H1 (cell line): ENCODE data around the gene SYNGR3. TPM values are rescaled to one million over a fixed set of nuclear protein-coding genes. Genes with fewer than 3 reads are reported as not detected.

Source experiments
- CTCF ChIA-PET: fragments of 300-600 bp; sonication (Branson Sonifier 250); formaldehyde crosslinking; loops from one replicate; lab custom pipeline; 2021; ENCODE audit not compliant: partially characterized antibody; lab: Charles Lee
- POLR2A ChIA-PET: fragments of 300-600 bp; sonication (Branson Sonifier 250); formaldehyde crosslinking; loops from one replicate; lab custom pipeline; 2021; ENCODE audit warnings: inconsistent platforms; ENCODE audit not compliant: partially characterized antibody; lab: Charles Lee
- DNase-seq, 2 experiments: peaks; one replicate each; pipeline versions ENCODE4 v3.0.0 to v3.0.0-alpha.2; 2010 to 2022; ENCODE audit warnings: low spot score in 2 of 2, low read depth in 1 of 2, mixed read lengths in 1 of 2
- FAIRE-seq: peaks from 2 replicates; lab custom pipeline; 2011; peaks lifted over from hg19 to GRCh38; lab: Jason Lieb, UNC
- H2AFZ ChIP-seq: 2 replicates; pipeline ENCODE4 v1.8.1; 2012; ENCODE audit warnings: low read length, inconsistent platforms
- H2AK5ac ChIP-seq: 2 replicates; pipeline ENCODE4 v1.6.1; 2013; ENCODE audit warnings: low read depth, low read length
- H2BK120ac ChIP-seq: replicated peaks from 2 replicates; pipeline ENCODE3; 2013; ENCODE audit warnings: low read depth, low read length, inconsistent platforms
- H2BK12ac ChIP-seq: 2 replicates; pipeline ENCODE4 v1.6.1; 2013; ENCODE audit warnings: low read depth, low read length
- H2BK15ac ChIP-seq: 2 replicates; pipeline ENCODE4 v1.6.1; 2013; ENCODE audit warnings: low read length
- H2BK20ac ChIP-seq: 2 replicates; pipeline ENCODE4 v1.6.1; 2013; ENCODE audit warnings: low read length
- H2BK5ac ChIP-seq: 2 replicates; pipeline ENCODE4 v1.6.1; 2013; ENCODE audit warnings: low read depth, low read length
- H3K14ac ChIP-seq: 2 replicates; pipeline ENCODE4 v1.6.1; 2013; ENCODE audit warnings: inconsistent platforms; ENCODE audit not compliant: insufficient read length
- H3K18ac ChIP-seq: 2 replicates; pipeline ENCODE4 v1.6.1; 2013; ENCODE audit warnings: low read length; ENCODE audit errors: extremely low read depth
- H3K23ac ChIP-seq: 2 replicates; pipeline ENCODE4 v1.6.1; 2013; ENCODE audit warnings: inconsistent platforms; ENCODE audit not compliant: insufficient read length
- H3K23me2 ChIP-seq: 2 replicates; pipeline ENCODE4 v1.6.1; 2013; ENCODE audit warnings: low read depth, low read length
- H3K27ac ChIP-seq: 2 replicates; pipeline ENCODE4 v1.6.1; 2011; ENCODE audit warnings: low read depth, low read length, inconsistent platforms
- H3K27me3 ChIP-seq, 4 experiments: replicated peaks in 1 of 4; 1 replicate in 1 of 4; 2 replicates in 3 of 4; pipeline versions ENCODE4 v1.6.1 to v1.8.1; 2011 to 2013; ENCODE audit warnings: low read length in 3 of 4, mild to moderate bottlenecking in 3 of 4, inconsistent platforms in 2 of 4, mixed read lengths in 2 of 4, moderate library complexity in 1 of 4; ENCODE audit not compliant: control insufficient read depth in 3 of 4, insufficient read depth in 3 of 4; ENCODE audit errors: extremely low read depth in 1 of 4
- H3K36me3 ChIP-seq, 4 experiments: 2 replicates each; pipeline versions ENCODE4 v1.6.1 to v1.8.1; 2011 to 2013; ENCODE audit warnings: mild to moderate bottlenecking in 4 of 4, low read length in 3 of 4, moderate library complexity in 2 of 4, control low read depth in 1 of 4, inconsistent platforms in 1 of 4; ENCODE audit not compliant: insufficient read depth in 4 of 4, control insufficient read depth in 2 of 4
- H3K4ac ChIP-seq: replicated peaks from 2 replicates; pipeline ENCODE3; 2013; ENCODE audit warnings: low read length, low read depth, mixed read lengths, inconsistent platforms; ENCODE audit not compliant: insufficient read length
- H3K4me1 ChIP-seq, 4 experiments: replicated peaks in 1 of 4; 1 replicate in 1 of 4; 2 replicates in 3 of 4; pipeline versions ENCODE4 v1.6.1 to v1.8.1; 2011 to 2013; ENCODE audit warnings: low read length in 3 of 4, inconsistent platforms in 2 of 4, mixed read lengths in 1 of 4; ENCODE audit not compliant: insufficient read depth in 4 of 4, control insufficient read depth in 3 of 4
- H3K4me2 ChIP-seq, 2 experiments: 2 replicates each; pipeline versions ENCODE4 v1.6.1 to v1.8.1; 2011 to 2013; ENCODE audit warnings: low read depth in 2 of 2, low read length in 2 of 2, control low read depth in 1 of 2, inconsistent platforms in 1 of 2, mild to moderate bottlenecking in 1 of 2; ENCODE audit not compliant: insufficient read depth in 1 of 2
- H3K4me3 ChIP-seq, 4 experiments: fragments of 200-600, 300-600 bp in 1 of 4; sonication (generic), shearing (Covaris generic), sonication (Bioruptor Twin) in 1 of 4; 2 replicates each; pipeline versions ENCODE4 v1.5.1 to v1.8.1; 2011 to 2016; ENCODE audit warnings: low read length in 4 of 4, low read depth in 3 of 4, control low read depth in 2 of 4, inconsistent platforms in 2 of 4, mild to moderate bottlenecking in 2 of 4, mixed read lengths in 1 of 4, moderate library complexity in 1 of 4; ENCODE audit not compliant: insufficient read depth in 2 of 4; ENCODE audit errors: extremely low read depth in 1 of 4
- H3K56ac ChIP-seq: replicated peaks from 2 replicates; pipeline ENCODE3; 2013; ENCODE audit warnings: low read depth, mild to moderate bottlenecking, mixed read lengths, low read length, inconsistent platforms; ENCODE audit not compliant: insufficient read length
- H3K79me1 ChIP-seq: 2 replicates; pipeline ENCODE4 v1.6.1; 2013; ENCODE audit warnings: low read depth, low read length, control low read depth
- H3K79me2 ChIP-seq, 2 experiments: 2 replicates each; pipeline versions ENCODE4 v1.6.1 to v1.8.1; 2012 to 2013; ENCODE audit warnings: low read length in 2 of 2, mild to moderate bottlenecking in 2 of 2, inconsistent platforms in 1 of 2; ENCODE audit not compliant: insufficient read depth in 2 of 2, control insufficient read depth in 1 of 2
- H3K9ac ChIP-seq, 4 experiments: replicated peaks in 1 of 4; 1 replicate in 1 of 4; 2 replicates in 3 of 4; pipeline versions ENCODE4 v1.6.1 to v1.8.1; 2011 to 2013; ENCODE audit warnings: low read depth in 3 of 4, low read length in 3 of 4, control low read depth in 2 of 4, mild to moderate bottlenecking in 2 of 4, moderate library complexity in 2 of 4, inconsistent platforms in 1 of 4; ENCODE audit errors: extremely low read depth in 1 of 4
- H3K9me3 ChIP-seq, 2 experiments: 2 replicates each; pipeline versions ENCODE4 v1.6.1 to v1.8.1; 2012 to 2013; ENCODE audit warnings: mild to moderate bottlenecking in 2 of 2, moderate library complexity in 2 of 2, control low read depth in 1 of 2, inconsistent platforms in 1 of 2, low read depth in 1 of 2, low read length in 1 of 2, mixed read lengths in 1 of 2; ENCODE audit not compliant: insufficient read depth in 2 of 2
- H4K20me1 ChIP-seq, 2 experiments: replicated peaks in 1 of 2; 2 replicates each; pipeline versions ENCODE3 to v1.8.1; 2011 to 2013; ENCODE audit warnings: inconsistent platforms in 2 of 2, low read length in 2 of 2, mild to moderate bottlenecking in 1 of 2; ENCODE audit not compliant: insufficient read depth in 2 of 2, control insufficient read depth in 1 of 2
- H4K5ac ChIP-seq: 2 replicates; pipeline ENCODE4 v1.6.1; 2013; ENCODE audit warnings: low read length, low read depth, mixed read lengths, inconsistent platforms; ENCODE audit not compliant: insufficient read length
- H4K8ac ChIP-seq: 2 replicates; pipeline ENCODE4 v1.8.0; 2013; ENCODE audit warnings: mild to moderate bottlenecking, moderate library complexity, low read length, inconsistent platforms; ENCODE audit not compliant: insufficient read depth; ENCODE audit errors: extremely low read depth
- H4K91ac ChIP-seq: replicated peaks from 2 replicates; pipeline ENCODE3; 2013; ENCODE audit warnings: low read length, mixed read lengths, inconsistent platforms; ENCODE audit not compliant: insufficient read length
- ASH2L ChIP-seq: fragments of 200-600, 300-600 bp; sonication (generic); IDR thresholded peaks from one replicate; pipeline ENCODE4 v1.7.1; 2017; ENCODE audit warnings: low read length
- CBX5 ChIP-seq: fragments of 300-800, 300-1000 bp; sonication (generic); IDR thresholded peaks from 2 replicates; pipeline ENCODE4 v1.7.1; 2016; ENCODE audit warnings: antibody characterized with exemption, low read length, low read depth
- EGR1 ChIP-seq: IDR thresholded peaks from 2 replicates; pipeline ENCODE4 v1.6.1; 2011; ENCODE audit warnings: low read depth, low read length, borderline replicate concordance
- EZH2 ChIP-seq: fragments of 200-600 bp; sonication (generic); IDR thresholded peaks from 2 replicates; pipeline ENCODE4 v1.7.1; 2012; ENCODE audit warnings: low read depth, mild to moderate bottlenecking, moderate library complexity, low read length, inconsistent platforms; ENCODE audit not compliant: severe bottlenecking
- FOSL1 ChIP-seq: IDR thresholded peaks from 2 replicates; pipeline ENCODE4 v1.6.1; 2011; ENCODE audit warnings: mild to moderate bottlenecking, low read depth, low read length, moderate library complexity; ENCODE audit not compliant: insufficient read depth
- MAFK ChIP-seq: IDR thresholded peaks from 2 replicates; pipeline ENCODE4 v1.6.1; 2012; ENCODE audit warnings: low read depth, mild to moderate bottlenecking, improper control_type of control experiment, low read length
- RNF2 ChIP-seq: fragments of 200-900, 300-1000 bp; sonication (generic); IDR thresholded peaks from 2 replicates; pipeline ENCODE4 v1.7.1; 2016; ENCODE audit warnings: borderline replicate concordance, low read depth, mild to moderate bottlenecking, antibody characterized with exemption, low read length; ENCODE audit not compliant: poor library complexity, severe bottlenecking; ENCODE audit errors: missing control alignments
- SIRT6 ChIP-seq: IDR thresholded peaks from one replicate; pipeline ENCODE4 v1.7.1; 2012; ENCODE audit warnings: low read length, inconsistent platforms
- TEAD4 ChIP-seq: IDR thresholded peaks from 2 replicates; pipeline ENCODE4 v1.6.1; 2012; ENCODE audit warnings: low read depth, low read length, inconsistent platforms, mixed read lengths
- YY1 ChIP-seq: IDR thresholded peaks from 2 replicates; pipeline ENCODE4 v1.6.1; 2011; ENCODE audit warnings: low read depth, mild to moderate bottlenecking, low read length
- ZNF274 ChIP-seq: IDR thresholded peaks from 2 replicates; pipeline ENCODE4 v1.7.0; 2012; ENCODE audit warnings: low read length, borderline replicate concordance; ENCODE audit errors: extremely low read depth
- WGBS, 2 experiments: shearing (Covaris generic) in 1 of 2; methylation state at CpG; one replicate each; pipeline versions ENCODE4 v1.1.6 to v1.1.7; 2013 to 2015; ENCODE audit warnings: low lambda C conversion rate in 2 of 2, mixed read lengths in 2 of 2, inconsistent platforms in 1 of 2, low coverage in 1 of 2, missing lambda C conversion rate in 1 of 2; ENCODE audit not compliant: insufficient replicate concordance in 2 of 2, insufficient coverage in 1 of 2, insufficient read length in 1 of 2; ENCODE audit errors: extremely low coverage in 1 of 2, missing lambda C conversion rate in 1 of 2; 5-methylcytosine and 5-hydroxymethylcytosine counted together
- polyA plus RNA-seq, 7 experiments: library from polyadenylated mRNA; depleted of rRNA in 3 of 7; stranded (reverse) in 5 of 7; unstranded in 2 of 7; fragments of >200 nt in 5 of 7; fragments of 200-250 nt in 2 of 7; gene quantifications; 1 replicate in 5 of 7; 2 replicates in 1 of 7; 4 replicates in 1 of 7; pipeline versions ENCODE4 v1.2.1 to v1.2.3, GENCODE V29; 2011 to 2013; ENCODE audit warnings: missing spikeins in 2 of 7, mixed read lengths in 2 of 7
- total RNA-seq: library from RNA; stranded (reverse); fragmentation: NEBNext Ultra II Directional; extraction: Animal tissue kit (Norgen Biotek cat#: 25700); gene quantifications from 2 replicates; pipeline ENCODE4 v1.2.1, GENCODE V29; 2021

The SYNGR3 gene
- total and polyA plus RNA-seq, 2 of the 8 experiments (the other 6 are each of a cell fraction or from before 2014, with no cell fraction given) = 36.2 to 49.9 TPM

GRCh38 chr16:2006317-2006716 is 16.5 kb downstream of the SYNGR3 start:
- Histone ChIP-seq H3K36me3 (peaks cover 10 to 21% (median 15%) of the 10 kb centered on the region in 4 experiments), H2BK20ac (no peak overlapping the region), H2BK5ac (peak overlapping the region; percentile 35; the same call in 1 of the 2 replicates), H3K27me3 (no peaks in the 10 kb centered on the region), H3K56ac (no peak overlapping the region), H3K18ac (no peak overlapping the region), H3K79me2 (peaks cover 22 to 52% of the 10 kb centered on the region in 2 experiments; a peak in 3 of 4 replicates), H3K14ac (no peak overlapping the region), H3K4me2 (no peak overlapping the region), H4K20me1 (peaks cover 29 to 61% of the 10 kb centered on the region in 2 experiments), H2BK15ac (no peak overlapping the region), H2BK120ac (no peak overlapping the region), H4K8ac (no peak overlapping the region), H2AFZ (no peak overlapping the region), H3K9ac (no peak overlapping the region), H3K23ac (no peak overlapping the region), H4K5ac (no peak overlapping the region), H3K4me1 (peaks cover 3 to 38% (median 22%) of the 10 kb centered on the region in 4 experiments), H3K9me3 (no peaks in the 10 kb centered on the region), H3K23me2 (peaks cover 12% of the 10 kb centered on the region; the same call in 1 of the 2 replicates), H3K79me1 (peaks cover 9% of the 10 kb centered on the region; the same call in 1 of the 2 replicates), H2BK12ac (no peak overlapping the region), H2AK5ac (no peak overlapping the region), H3K4me3 (no peak overlapping the region), H4K91ac (no peak overlapping the region), H3K4ac (no peak overlapping the region), H3K27ac (no peak overlapping the region)
- POLR2A ChIA-PET = interaction anchor here (0.6 to 4.7 kb wide), 6 partner anchors 10 to 1263 kb away, joined by 3 to 37 read pairs (median 8); partner anchors contain the start of genes RNF151, RPS2 and TRAF7
- CTCF ChIA-PET = interaction anchor here (0.7 to 4.3 kb wide), 12 partner anchors 9 to 146 kb away, joined by 3 to 55 read pairs (median 6); partner anchors contain the start of genes NPW and SYNGR3
- FAIRE-seq (no peak), DNase-seq (no peak)
- WGBS, 2 experiments = 92% methylated on average over 7 of the region's 8 CpGs; no CpG with 5 or more reads in 1 of the 2 experiments
- TF ChIP-seq YY1 (no peak), SIRT6 (no peak), RNF2 (no peak), ZNF274 (no peak), FOSL1 (no peak), CBX5 (no peak), ASH2L (no peak), TEAD4 (no peak), MAFK (no peak), EZH2 (no peak), EGR1 (no peak)
